ENCODE results near the gene IKZF3. TPM values are rescaled to one million over a fixed set of nuclear protein-coding genes. Genes with fewer than 3 reads are reported as not detected.
"Not testable (repeated sequence)": the region's sequence is repeated elsewhere in the genome, so short reads cannot be mapped to it uniquely, and the experiment has no call there.

Gene IKZF3
- polyA plus RNA-seq, 12 donors, result 0.06 to 1.5 (median 0.25) TPM; not detected in 2

GRCh38 chr17:39756380-39757079 lies 107.6 kb downstream of the IKZF3 start:
- no peak for DNase-seq

GRCh38 chr17:39755554-39756379 lies 108.3 kb downstream of the IKZF3 start:
- no peak for DNase-seq

- DNase-seq, result no peak
Measured at GRCh38 chr17:39754958-39755553, 109.1 kb downstream of the IKZF3 start.

DNA sequence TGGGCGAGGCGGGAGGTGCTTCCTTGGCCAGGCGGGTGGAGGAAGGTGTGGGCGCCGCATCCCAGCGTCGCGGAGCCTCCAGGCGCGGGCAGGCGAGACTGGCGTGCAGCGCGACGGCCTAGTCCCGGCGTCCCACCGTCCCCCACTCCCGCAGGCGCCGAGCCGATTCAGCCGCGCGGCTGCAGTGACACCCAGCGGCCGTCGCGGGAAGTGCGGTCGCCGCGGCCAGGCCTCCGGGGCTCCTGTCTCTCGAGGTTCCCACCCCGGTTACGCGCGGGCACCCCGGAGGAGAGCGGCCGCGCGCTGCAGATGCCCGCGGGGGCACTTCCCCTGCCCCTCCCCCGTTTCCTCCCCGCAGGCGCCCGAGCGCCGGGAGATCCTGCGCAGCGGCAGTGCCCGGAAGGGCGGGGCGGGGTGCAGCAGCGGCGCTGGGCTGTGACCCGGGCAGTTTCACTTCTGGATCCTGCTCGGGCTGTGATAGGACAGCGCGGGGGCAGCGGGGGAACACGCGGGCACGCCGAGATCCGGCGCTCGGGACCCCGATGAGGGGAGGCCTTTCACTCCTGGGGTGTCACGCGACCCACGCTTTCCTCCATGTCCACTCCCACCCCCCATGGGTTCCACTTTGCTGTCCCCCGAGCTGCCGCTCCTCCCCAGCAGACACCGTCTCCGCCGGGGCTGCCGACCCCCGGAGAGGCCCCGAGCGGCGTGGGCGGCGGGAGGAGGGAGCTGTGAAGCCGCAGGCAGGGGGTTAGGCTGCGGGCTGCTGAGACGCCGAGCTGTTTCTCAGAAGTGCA lies 109.8 kb downstream of the IKZF3 start:
- peak; percentile 82 for DNase-seq

DNA sequence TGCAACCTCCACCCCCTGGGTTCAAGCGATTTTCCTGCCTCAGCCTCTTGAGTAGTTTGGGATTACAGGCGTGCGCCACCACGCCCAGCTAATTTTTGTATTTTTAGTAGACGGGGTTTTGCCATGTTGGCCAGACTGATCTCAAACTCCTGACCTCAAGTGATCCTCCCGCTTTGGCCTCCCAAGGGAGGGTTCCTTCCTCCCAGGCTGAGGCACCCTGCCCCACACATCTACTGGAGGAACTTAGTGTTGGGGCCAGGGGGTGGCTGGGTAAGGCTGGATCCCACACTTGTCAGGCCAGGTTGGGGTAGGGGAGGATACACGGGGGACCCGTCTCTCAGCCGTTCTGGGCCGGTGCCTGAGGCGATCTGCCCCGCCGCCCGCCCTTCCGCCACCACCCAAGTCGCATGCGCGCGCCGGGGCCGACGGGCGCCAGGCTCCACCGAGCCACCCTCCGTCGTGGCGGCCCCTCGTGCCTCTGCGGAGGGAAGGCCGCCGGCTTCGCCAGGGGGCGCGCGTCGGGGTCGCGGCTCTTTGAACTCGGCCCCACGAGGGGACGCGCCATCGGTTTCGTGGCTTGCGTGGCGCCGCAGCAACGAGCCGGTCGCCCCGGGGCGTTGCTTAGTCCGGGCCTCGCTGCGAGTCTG lies 110.5 kb downstream of the IKZF3 start:
- no peak for DNase-seq

- no peak for DNase-seq
Measured at GRCh38 chr17:39752241-39752881, 111.8 kb downstream of the IKZF3 start.

DNA sequence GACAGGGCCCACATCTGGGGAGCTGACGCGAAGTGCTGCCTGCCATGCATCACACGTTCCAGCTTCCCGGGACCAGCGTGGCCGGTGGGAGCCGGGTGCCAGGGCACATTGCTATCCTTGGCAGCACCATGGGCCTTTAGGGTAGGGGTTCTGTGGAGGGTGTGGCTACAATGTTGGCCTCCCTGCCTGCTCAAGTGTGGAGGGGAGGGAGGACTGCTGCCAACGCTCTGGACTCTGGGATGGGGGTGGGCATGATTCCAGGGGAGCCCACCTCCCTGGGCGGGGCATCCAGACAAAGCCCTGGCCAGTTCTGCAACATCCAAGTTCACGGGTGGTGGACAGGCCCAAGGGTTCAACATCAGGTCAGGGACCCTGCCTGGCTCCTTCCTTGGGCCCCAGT lies 112.5 kb downstream of the IKZF3 start:
- DNase-seq, result no peak

GRCh38 chr17:39751016-39751543 lies 113.0 kb downstream of the IKZF3 start:
- no peak for DNase-seq

GRCh38 chr17:39750131-39751015 lies 113.7 kb downstream of the IKZF3 start:
- no peak for DNase-seq

DNA sequence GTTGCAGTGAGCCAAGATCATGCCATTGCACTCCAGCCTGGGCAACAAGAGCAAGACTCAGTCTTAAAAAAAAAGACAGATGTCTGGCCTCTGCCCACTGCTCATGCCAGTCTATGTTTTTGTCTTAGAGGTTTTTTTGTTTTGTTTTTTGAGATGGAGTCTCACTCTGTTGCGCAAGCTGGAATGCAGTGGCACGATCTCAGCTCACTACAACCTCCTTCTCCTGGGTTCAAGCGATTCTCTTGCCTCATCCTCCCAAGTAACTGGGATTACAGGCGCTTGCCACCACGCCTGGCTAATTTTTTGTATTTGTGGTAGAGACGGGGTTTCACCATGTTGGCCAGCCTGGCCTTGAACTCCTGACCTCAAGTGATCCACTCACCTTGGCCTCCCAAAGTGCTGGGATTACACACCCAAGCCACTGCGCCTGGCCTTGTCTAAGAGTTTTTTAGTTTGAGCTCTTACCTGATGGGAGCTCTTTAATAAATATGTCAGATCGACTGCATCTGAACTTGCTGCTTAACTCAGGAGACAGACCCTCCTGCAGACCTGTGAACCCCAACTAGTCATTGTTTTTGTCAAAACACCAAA lies 115.6 kb downstream of the IKZF3 start:
- not testable (repeated sequence) for DNase-seq

DNA sequence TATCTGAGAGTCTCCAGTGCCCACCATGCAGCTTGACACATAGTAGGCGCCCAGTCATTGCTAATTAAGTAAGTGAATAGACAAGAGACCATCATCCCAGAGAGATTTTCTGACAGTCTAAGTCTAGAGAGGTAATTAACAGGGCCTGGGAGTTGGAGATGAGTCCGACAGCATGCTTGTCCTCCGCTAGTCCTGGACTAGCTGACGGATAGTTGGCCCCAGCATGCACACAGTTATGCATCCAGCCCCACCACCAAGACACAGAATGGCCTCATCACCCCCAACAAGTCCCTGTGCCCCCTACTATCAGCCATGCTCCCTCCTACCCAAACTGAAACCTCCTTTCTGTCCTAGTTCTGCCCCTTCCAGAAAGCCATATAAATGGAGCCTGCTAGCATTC lies 116.4 kb downstream of the IKZF3 start:
- no peak for DNase-seq

DNA sequence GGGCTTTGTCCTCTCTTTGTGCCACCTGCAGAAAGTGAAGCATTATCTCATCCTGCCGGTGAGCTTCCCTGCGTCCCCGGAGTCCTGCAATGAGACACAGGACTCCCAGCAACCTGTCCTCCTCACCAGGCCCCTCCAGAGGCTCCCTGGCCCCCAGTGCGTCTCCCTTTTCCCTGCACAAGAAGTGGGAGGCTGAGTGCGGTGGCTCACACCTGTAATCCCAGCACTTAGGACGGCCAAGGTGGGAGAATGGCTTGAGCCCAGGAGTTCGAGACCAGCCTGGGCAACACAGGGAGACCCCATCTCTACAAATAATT lies 118.0 kb downstream of the IKZF3 start:
- no peak for DNase-seq

GRCh38 chr17:39745335-39746144 lies 118.6 kb downstream of the IKZF3 start:
- no peak for DNase-seq

DNA sequence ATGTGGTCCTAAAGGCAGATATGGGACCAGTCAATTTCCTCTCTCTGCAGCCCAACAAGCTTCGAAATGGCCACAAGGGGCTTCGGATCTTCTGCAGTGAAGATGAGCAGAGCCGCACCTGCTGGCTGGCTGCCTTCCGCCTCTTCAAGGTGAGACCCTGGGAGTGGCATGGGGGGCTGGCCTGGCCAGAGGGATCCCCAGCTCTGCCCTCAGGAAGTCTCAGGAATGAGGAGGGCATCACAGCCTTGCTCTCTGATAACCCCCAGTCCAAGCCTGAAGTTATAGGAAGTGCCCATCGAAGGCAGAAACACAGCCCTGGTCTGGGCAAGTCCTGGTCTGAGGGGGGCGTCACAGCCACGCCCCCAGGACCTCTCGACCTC lies 119.3 kb downstream of the IKZF3 start:
- no peak for DNase-seq

DNA sequence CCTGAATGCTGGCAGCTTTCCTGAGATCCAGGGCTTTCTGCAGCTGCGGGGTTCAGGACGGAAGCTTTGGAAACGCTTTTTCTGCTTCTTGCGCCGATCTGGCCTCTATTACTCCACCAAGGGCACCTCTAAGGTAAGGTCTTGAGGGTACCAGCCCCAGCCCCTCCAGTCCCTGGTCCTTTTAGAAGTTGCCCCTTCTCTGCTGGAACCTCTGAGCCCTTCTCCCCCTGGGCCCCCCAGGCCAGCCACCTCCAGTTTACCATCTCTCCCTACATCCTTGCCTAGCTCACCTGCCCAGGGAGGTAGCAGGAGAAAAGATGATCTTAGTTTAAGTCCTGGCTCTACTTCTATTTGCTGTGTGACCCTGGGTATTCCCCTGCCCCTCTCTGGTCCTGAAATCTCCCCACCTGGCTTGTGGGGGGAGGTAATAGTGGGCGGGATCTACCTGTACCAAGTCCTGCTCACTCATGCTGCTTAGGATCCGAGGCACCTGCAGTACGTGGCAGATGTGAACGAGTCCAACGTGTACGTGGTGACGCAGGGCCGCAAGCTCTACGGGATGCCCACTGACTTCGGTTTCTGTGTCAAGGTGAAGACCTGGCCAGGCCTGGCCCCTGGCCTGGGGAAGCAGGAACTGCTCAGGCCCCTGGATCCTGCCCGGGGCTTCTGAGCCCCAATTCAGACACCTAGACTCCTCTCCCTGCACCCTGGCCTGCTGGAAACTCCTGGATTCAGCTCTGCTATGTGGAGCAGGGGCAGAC lies 119.9 kb downstream of the IKZF3 start:
- no peak for DNase-seq

- no peak for DNase-seq
Measured at GRCh38 chr17:39742856-39743436, 121.2 kb downstream of the IKZF3 start.

GRCh38 chr17:39742126-39742855 lies 121.8 kb downstream of the IKZF3 start:
- DNase-seq, result no peak
